Measurements from ENCODE around the gene ZNF521.

The ZNF521 gene

GRCh38 chr18:25081001-25081400, 271.0 kb downstream of the ZNF521 start:
- TF ChIP-seq, protein P1, sequence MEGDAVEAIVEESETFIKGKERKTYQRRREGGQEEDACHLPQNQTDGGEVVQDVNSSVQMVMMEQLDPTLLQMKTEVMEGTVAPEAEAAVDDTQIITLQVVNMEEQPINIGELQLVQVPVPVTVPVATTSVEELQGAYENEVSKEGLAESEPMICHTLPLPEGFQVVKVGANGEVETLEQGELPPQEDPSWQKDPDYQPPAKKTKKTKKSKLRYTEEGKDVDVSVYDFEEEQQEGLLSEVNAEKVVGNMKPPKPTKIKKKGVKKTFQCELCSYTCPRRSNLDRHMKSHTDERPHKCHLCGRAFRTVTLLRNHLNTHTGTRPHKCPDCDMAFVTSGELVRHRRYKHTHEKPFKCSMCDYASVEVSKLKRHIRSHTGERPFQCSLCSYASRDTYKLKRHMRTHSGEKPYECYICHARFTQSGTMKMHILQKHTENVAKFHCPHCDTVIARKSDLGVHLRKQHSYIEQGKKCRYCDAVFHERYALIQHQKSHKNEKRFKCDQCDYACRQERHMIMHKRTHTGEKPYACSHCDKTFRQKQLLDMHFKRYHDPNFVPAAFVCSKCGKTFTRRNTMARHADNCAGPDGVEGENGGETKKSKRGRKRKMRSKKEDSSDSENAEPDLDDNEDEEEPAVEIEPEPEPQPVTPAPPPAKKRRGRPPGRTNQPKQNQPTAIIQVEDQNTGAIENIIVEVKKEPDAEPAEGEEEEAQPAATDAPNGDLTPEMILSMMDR (IDR thresholded peaks at IDR 0.05) = no peak
- Histone ChIP-seq H3K36me3 (no peaks in the 10 kb centered on the region), H3K27ac (no peak overlapping the region), H3K27me3 (no peaks in the 10 kb centered on the region), H3K4me1 (ENCODE audit: control insufficient read depth in 1 of 2, insufficient read depth in 1 of 2, low read depth in 1 of 2, low read length in 1 of 2) (no peaks in the 10 kb centered on the region), H3K4me3 (ENCODE audit: low read depth in 1 of 2, low read length in 1 of 2) (no peak overlapping the region), H3K9me3 (no peaks in the 10 kb centered on the region)

- no peak overlapping the region for H3K27ac ChIP-seq
- no peaks in the 10 kb centered on the region for H3K27me3 ChIP-seq
- H3K4me1 ChIP-seq (ENCODE audit: control insufficient read depth in 1 of 2, insufficient read depth in 1 of 2, low read depth in 1 of 2, low read length in 1 of 2) = no peaks in the 10 kb centered on the region
- H3K9me3 ChIP-seq = no peaks in the 10 kb centered on the region
- TF ChIP-seq, protein P1 (IDR thresholded peaks at IDR 0.05) = no peak
- no peak overlapping the region for H3K4me3 ChIP-seq (ENCODE audit: low read depth in 1 of 2, low read length in 1 of 2)
- no peaks in the 10 kb centered on the region for H3K36me3 ChIP-seq
Observed at GRCh38 chr18:25080211-25080610, 271.8 kb downstream of the ZNF521 start.

- TF ChIP-seq, protein P1 (IDR thresholded peaks at IDR 0.05) = no peak
- Histone ChIP-seq H3K27ac (no peak overlapping the region), H3K9me3 (no peaks in the 10 kb centered on the region), H3K4me3 (ENCODE audit: low read depth in 1 of 2, low read length in 1 of 2) (no peak overlapping the region), H3K27me3 (no peaks in the 10 kb centered on the region), H3K4me1 (ENCODE audit: control insufficient read depth in 1 of 2, insufficient read depth in 1 of 2, low read depth in 1 of 2, low read length in 1 of 2) (no peaks in the 10 kb centered on the region), H3K36me3 (no peaks in the 10 kb centered on the region)
Observed at GRCh38 chr18:25077944-25078723, 273.8 kb downstream of the ZNF521 start.

GRCh38 chr18:25077038-25077943, 274.7 kb downstream of the ZNF521 start:
- no peaks in the 10 kb centered on the region for H3K4me1 ChIP-seq (ENCODE audit: control insufficient read depth in 1 of 2, insufficient read depth in 1 of 2, low read depth in 1 of 2, low read length in 1 of 2)
- TF ChIP-seq, protein P1 (IDR thresholded peaks at IDR 0.05) = no peak
- no peak overlapping the region for H3K27ac ChIP-seq

GRCh38 chr18:25075783-25076182, 276.2 kb downstream of the ZNF521 start:
- Histone ChIP-seq H3K4me3 (ENCODE audit: low read depth in 1 of 2, low read length in 1 of 2) (no peak overlapping the region), H3K4me1 (ENCODE audit: control insufficient read depth in 1 of 2, insufficient read depth in 1 of 2, low read depth in 1 of 2, low read length in 1 of 2) (no peaks in the 10 kb centered on the region), H3K27me3 (no peaks in the 10 kb centered on the region), H3K27ac (no peak overlapping the region), H3K9me3 (no peaks in the 10 kb centered on the region), H3K36me3 (no peaks in the 10 kb centered on the region)
- TF ChIP-seq, protein P1 (IDR thresholded peaks at IDR 0.05) = no peak

More at GRCh38 chr18:25077038-25077943, 274.7 kb downstream of the ZNF521 start:
- Histone ChIP-seq H3K9me3 (no peaks in the 10 kb centered on the region), H3K27me3 (no peaks in the 10 kb centered on the region), H3K36me3 (no peaks in the 10 kb centered on the region), H3K4me3 (ENCODE audit: low read depth in 1 of 2, low read length in 1 of 2) (no peak overlapping the region)

Data from neutrophil (primary cell).